A204.1 (cell line): ENCODE measurements around the gene SMIM22.

Experiments used
- FAIRE-seq: peaks from 2 replicates; lab custom pipeline; 2012; peaks lifted over from hg19 to GRCh38; lab: Jason Lieb, UNC

The SMIM22 gene

GRCh38 chr16:4795828-4796572 is 831 bp downstream of the SMIM22 start:
- no peak for FAIRE-seq

- no peak for FAIRE-seq
Measured at GRCh38 chr16:4796982-4797804, 2.0 kb downstream of the SMIM22 start.

GRCh38 chr16:4797805-4798252 is 2.7 kb downstream of the SMIM22 start:
- no peak for FAIRE-seq

GRCh38 chr16:4798456-4798855 is 3.3 kb downstream of the SMIM22 start:
- FAIRE-seq = no peak

GRCh38 chr16:4799171-4799855 is 4.1 kb downstream of the SMIM22 start:
- FAIRE-seq = no peak

- FAIRE-seq = no peak
Measured at GRCh38 chr16:4800290-4801041, 5.3 kb downstream of the SMIM22 start.

- FAIRE-seq = no peak
Measured at GRCh38 chr16:4801051-4801961, 6.1 kb downstream of the SMIM22 start.

- no peak for FAIRE-seq
Measured at GRCh38 chr16:4801962-4802658, 6.9 kb downstream of the SMIM22 start, which contains the start of gene ROGDI. Gene ROGDI, minus strand, starts transcription at chr16:4802633. Its CDS starts 62 bp downstream, at chr16:4802571.

GRCh38 chr16:4802659-4803287 is 7.6 kb downstream of the SMIM22 start:
- no peak for FAIRE-seq

- FAIRE-seq = no peak
Measured at GRCh38 chr16:4803401-4803844, 8.3 kb downstream of the SMIM22 start.

GRCh38 chr16:4803898-4804762 is 9.0 kb downstream of the SMIM22 start:
- FAIRE-seq = no peak

- no peak for FAIRE-seq
Measured at GRCh38 chr16:4805231-4805630, 10.1 kb downstream of the SMIM22 start.

- FAIRE-seq = no peak
Measured at GRCh38 chr16:4806280-4806679, 11.1 kb downstream of the SMIM22 start.

GRCh38 chr16:4811242-4811641 is 16.1 kb downstream of the SMIM22 start:
- no peak for FAIRE-seq

GRCh38 chr16:4811773-4812172 is 16.6 kb downstream of the SMIM22 start:
- no peak for FAIRE-seq

GRCh38 chr16:4813251-4814003 is 18.3 kb downstream of the SMIM22 start:
- FAIRE-seq = no peak

- no peak for FAIRE-seq
Measured at GRCh38 chr16:4814046-4814445, 18.9 kb downstream of the SMIM22 start.
